ENCODE data around the gene CPXM1.

DNA sequence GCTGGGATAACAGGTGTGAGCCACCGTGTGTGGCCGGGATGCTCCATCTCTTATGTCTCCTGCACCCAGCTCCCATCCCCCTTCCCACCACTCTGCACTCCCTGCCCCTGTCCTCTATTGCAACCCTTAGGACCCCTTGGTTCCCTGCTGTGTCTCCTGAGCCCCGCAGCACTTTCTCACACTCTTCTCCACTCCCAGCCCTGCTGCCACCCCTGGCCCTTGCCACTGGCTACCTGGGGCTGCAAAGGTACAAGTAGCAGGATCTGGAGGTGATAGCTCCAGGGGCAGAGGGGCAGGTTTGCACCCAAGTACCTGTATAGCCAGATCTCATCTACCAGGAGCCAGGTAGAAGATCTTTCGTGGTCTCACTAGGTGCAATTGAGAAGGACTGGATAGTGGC lies 6.6 kb upstream of the CPXM1 start:
- no peak for TF ChIP-seq CTCF (IDR thresholded peaks at IDR 0.05)
- TF ChIP-seq POLR2A (IDR thresholded peaks at IDR 0.05) = no peak

All from stomach (tissue), 4 donors.